Measurements from ENCODE around the gene DYSF.

DYSF gene

DNA sequence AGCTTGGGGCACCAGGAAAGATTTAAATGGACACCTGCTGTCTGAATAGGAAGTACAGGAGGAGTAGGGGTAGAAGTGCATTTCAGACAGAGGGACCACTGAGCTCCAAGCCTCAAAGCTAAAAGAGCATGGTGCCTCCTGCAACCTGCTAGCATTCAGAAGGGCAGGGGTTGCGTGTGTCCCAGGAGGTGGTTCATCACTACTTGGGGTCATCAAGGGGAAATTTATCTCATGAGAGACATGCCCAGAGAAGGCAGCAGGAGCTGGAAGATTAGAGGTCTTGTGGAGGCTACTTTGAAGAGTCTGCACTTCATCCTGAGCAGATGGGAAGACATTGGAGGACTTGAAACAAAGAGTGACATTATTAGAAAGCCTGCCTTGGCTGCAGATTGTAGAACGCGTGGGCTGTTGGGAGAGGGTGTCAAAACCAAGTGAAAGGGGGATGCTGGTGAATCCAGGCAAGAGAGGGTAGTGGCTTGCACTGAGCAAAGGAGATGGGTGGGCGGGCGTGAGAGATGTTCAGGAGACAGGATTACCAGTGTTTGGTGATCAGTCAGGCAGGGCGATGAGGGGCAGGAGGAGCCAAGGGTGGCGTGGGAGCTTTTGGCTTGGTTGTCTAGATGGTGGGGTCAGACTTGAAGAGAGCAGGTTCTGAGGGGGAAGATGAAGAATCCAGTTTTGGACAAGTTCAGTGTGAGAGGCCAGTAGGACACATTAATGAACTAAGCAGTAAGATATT, 154.0 kb downstream of the DYSF start:
- TF ChIP-seq GATA2 (IDR thresholded peaks at IDR 0.05; ENCODE audit: low read depth, low read length), result no peak
- no peak for TF ChIP-seq GATA3 (IDR thresholded peaks at IDR 0.05; ENCODE audit: low read depth, low read length)

DNA sequence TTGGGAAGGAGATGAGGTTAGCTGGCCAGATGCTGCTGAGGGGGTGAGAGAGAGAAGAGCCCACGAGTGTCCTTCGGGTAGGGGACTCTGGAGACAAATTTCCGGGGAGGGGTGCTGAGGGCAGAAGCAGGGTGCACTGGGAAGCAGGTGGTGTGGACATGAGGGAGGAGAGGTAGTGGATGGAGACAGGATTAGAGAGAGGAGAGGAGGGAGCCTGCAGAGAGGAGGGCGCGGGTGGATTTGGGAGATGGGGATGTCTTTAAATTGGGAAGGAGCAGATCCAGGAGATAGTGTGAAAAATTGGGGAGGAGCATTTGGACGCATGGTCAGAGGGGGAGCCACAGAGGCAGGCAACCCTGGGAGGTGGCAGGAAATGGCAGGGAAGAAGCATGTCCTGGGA, 154.7 kb downstream of the DYSF start:
- no peak for TF ChIP-seq GATA3 (IDR thresholded peaks at IDR 0.05; ENCODE audit: low read depth, low read length)

DNA sequence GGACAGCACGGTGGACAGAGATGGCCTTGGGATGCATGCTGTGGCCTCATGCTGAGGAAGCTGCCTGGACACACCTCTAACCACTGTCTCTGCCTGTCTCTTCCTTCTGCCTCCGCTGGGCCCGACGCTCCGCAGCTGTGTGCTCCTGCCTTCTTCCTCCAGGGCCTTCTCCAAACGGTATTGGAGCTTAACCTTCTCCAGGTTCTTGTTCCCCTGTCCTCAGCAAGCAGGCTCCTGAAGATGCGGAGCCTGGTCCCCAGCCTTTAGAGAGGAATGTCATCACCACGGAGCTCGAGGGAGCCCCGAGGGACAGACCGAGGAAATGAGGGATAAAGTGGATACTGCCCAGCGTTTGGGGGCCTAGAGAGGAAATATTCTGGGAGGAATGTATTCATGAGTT, 155.1 kb downstream of the DYSF start:
- TF ChIP-seq GATA2 (IDR thresholded peaks at IDR 0.05; ENCODE audit: low read depth, low read length) (no peak), GATA3 (IDR thresholded peaks at IDR 0.05; ENCODE audit: low read depth, low read length) (no peak)

DNA sequence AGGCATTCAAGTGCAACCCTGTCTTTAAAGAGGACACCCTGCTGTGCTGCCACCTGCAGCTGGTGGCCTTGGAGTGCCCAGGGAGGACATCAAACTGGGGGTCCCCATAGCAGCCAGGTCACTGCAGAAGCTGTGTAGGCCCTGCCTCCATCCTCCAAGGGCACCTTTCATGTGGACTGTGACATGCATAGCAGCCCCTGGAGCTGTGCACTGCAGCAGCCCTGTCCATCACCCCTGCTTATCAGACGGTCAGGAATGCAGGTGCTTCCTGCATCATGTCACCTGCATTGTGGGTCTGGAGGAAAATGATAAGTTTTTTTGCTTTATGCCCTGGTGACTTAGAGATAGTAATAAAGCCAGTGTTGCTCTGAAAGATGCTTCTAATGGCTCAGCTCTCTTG, 155.7 kb downstream of the DYSF start:
- no peak for TF ChIP-seq GATA2 (IDR thresholded peaks at IDR 0.05; ENCODE audit: low read depth, low read length)
- no peak for TF ChIP-seq GATA3 (IDR thresholded peaks at IDR 0.05; ENCODE audit: low read depth, low read length)

DNA sequence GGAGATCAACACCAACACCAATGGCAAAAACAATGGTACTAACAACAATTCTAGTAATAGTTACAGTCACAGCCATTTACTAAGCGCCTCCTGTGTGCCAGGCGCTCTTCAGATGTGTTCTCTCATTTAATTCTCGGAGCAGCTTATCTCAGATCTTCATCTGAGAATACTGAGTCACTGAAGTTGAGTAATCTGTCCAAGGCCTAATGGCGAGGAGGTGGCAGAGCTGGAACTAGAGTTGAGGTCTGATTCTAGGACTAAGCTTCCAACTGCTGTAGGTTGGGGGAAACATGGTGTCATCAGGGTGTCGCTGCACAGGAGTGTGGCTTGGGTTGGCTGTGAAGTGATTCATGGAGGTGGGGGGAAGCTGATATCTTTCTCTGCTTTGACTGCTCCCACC, 156.1 kb downstream of the DYSF start:
- TF ChIP-seq GATA3 (IDR thresholded peaks at IDR 0.05; ENCODE audit: low read depth, low read length), result no peak
- no peak for TF ChIP-seq GATA2 (IDR thresholded peaks at IDR 0.05; ENCODE audit: low read depth, low read length)

DNA sequence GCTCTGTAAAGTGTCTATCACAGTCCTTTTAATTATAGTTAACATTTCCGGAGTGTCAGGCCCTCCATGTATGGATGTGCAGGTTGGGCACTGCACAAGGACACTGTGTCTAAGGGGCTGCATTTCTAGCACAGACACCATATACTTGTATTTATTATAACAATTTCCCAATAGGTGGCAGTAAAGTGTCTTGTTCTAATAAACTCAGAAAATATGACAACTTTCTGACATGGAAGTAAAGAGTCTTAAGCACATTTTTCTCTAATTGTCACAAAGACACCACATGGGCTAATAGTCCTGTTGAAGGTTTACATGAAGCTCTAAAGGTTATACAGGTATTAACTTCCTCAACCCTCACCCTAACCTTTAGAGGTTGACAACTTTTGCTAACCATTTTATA, 156.6 kb downstream of the DYSF start:
- TF ChIP-seq GATA2 (IDR thresholded peaks at IDR 0.05; ENCODE audit: low read depth, low read length) (no peak), GATA3 (IDR thresholded peaks at IDR 0.05; ENCODE audit: low read depth, low read length) (no peak)

DNA sequence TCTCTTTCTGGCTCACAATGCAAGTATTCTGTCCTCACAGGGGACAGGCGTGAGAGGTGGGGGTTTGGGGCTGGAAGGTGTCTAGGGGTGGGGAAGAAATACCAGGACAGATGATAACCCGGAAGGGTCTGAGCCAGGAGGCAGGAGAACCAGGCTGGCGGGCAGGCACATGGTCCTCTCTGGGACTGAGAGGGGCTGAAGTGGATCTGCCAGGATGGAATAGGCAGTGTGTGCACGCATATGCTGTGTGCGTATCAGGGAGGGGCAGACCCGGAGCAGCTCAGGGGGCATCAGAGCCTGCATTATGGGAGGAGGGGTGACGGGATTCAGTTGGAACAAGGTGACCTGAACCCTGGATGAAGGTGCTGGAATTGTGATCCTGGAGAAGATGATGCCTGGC, 157.3 kb downstream of the DYSF start:
- no peak for TF ChIP-seq GATA2 (IDR thresholded peaks at IDR 0.05; ENCODE audit: low read depth, low read length)
- no peak for TF ChIP-seq GATA3 (IDR thresholded peaks at IDR 0.05; ENCODE audit: low read depth, low read length)

DNA sequence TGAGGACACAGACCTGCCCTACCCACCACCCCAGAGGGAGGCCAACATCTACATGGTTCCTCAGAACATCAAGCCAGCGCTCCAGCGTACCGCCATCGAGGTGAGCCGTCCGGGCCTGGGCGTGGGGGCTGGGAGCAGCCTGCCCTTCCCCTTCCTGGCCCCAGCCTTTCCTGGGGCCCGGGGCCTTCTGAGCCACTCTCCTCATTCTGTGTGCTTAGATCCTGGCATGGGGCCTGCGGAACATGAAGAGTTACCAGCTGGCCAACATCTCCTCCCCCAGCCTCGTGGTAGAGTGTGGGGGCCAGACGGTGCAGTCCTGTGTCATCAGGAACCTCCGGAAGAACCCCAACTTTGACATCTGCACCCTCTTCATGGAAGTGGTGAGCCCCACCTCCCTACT, 157.9 kb downstream of the DYSF start:
- TF ChIP-seq GATA2 (IDR thresholded peaks at IDR 0.05; ENCODE audit: low read depth, low read length), result no peak
- TF ChIP-seq GATA3 (IDR thresholded peaks at IDR 0.05; ENCODE audit: low read depth, low read length), result no peak

DNA sequence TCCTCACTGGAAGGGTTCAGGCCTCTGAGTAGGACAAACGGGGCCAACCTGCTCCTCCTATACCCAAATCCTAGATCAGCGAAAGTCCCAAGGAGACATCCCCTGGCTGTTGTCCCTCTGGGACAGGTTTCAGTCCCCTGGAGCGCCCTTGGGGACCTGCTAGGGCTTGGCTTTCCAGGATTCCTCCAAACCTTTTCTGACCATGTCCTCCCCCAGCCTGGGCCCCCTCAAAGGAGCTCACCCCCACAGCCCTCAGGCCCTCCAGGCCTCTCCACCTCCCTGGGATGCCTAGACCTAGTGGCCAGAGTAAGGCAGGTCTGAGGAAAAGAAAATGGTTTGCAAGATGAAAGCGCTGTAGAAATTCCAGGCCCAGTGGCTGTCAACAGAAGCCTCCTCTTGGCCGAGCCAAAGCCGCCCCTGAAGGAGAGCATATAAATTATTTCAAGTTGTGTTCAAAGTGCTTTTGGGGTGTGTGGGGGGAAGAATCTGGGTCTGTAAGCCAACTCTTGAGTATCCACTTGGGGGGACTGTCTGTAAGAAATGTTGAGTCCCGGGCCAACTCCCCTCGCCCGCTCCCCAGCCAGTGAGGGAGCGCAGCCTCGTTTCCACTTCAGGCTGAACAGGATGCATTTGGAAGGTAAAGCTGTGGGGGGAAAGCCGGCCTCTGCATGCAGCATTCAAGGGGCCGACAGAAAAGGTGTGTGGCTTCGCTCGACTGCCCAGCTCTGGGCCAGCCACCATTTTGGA, 158.6 kb downstream of the DYSF start:
- TF ChIP-seq GATA3 (IDR thresholded peaks at IDR 0.05; ENCODE audit: low read depth, low read length) (no peak), GATA2 (IDR thresholded peaks at IDR 0.05; ENCODE audit: low read depth, low read length) (no peak)

DNA sequence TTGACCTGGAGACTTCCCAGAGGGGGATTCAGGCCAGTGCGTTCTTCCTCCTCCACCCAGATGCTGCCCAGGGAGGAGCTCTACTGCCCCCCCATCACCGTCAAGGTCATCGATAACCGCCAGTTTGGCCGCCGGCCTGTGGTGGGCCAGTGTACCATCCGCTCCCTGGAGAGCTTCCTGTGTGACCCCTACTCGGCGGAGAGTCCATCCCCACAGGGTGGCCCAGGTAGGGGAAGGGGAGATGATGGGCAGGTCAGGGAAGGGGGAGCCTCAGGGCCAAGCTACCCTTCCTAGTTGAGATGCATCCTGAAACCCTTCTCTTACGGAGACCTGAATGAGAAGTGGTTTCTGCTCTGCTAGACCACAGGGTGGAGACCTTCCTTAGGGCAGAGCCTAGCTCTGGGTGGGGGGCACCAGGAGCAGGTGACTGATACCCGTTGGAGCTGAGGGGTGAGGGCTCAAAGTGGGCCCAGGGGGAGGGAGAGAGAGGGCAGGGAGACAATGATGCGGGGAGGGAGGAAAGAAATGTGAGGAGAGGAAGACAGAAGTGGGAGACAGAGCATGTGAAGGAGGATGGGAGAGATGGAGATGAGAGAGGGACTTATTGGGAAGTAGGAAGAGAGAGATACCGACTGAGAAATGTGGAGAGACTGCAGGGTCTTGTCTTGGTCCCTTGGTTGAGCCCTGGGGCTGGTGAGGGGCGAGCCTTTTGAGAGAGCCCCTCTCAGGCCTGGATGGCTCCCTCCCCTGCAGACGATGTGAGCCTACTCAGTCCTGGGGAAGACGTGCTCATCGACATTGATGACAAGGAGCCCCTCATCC, 159.4 kb downstream of the DYSF start:
- TF ChIP-seq GATA3 (IDR thresholded peaks at IDR 0.05; ENCODE audit: low read depth, low read length), result no peak
- TF ChIP-seq GATA2 (IDR thresholded peaks at IDR 0.05; ENCODE audit: low read depth, low read length), result no peak

DNA sequence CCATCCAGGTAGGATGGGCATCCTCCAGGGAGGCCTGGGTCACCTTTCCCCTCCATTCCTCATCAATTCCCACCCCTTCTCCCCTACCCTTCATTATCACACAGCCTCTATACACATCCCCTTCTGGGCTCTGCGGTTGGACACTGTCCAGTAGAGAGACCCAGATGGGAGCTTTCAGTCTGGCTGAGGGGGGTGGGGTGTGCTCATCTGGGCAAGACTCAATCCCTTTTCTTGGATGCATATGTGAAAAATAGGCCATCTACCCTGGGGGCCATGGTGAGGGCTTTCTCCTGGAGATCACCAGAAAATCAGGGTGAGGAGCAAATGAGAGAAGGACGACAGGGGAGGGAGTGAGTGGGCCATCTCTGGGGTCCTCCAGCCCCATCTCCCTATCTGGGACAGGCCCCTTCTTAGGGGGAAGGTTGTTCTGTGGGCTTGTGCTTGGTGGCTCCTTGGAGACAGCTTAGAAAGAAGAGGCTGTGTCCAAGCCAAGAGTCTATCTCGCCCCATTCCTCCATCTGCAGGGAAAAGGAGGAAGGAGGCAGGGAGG, 160.1 kb downstream of the DYSF start:
- no peak for TF ChIP-seq GATA3 (IDR thresholded peaks at IDR 0.05; ENCODE audit: low read depth, low read length)
- TF ChIP-seq GATA2 (IDR thresholded peaks at IDR 0.05; ENCODE audit: low read depth, low read length), result no peak

DNA sequence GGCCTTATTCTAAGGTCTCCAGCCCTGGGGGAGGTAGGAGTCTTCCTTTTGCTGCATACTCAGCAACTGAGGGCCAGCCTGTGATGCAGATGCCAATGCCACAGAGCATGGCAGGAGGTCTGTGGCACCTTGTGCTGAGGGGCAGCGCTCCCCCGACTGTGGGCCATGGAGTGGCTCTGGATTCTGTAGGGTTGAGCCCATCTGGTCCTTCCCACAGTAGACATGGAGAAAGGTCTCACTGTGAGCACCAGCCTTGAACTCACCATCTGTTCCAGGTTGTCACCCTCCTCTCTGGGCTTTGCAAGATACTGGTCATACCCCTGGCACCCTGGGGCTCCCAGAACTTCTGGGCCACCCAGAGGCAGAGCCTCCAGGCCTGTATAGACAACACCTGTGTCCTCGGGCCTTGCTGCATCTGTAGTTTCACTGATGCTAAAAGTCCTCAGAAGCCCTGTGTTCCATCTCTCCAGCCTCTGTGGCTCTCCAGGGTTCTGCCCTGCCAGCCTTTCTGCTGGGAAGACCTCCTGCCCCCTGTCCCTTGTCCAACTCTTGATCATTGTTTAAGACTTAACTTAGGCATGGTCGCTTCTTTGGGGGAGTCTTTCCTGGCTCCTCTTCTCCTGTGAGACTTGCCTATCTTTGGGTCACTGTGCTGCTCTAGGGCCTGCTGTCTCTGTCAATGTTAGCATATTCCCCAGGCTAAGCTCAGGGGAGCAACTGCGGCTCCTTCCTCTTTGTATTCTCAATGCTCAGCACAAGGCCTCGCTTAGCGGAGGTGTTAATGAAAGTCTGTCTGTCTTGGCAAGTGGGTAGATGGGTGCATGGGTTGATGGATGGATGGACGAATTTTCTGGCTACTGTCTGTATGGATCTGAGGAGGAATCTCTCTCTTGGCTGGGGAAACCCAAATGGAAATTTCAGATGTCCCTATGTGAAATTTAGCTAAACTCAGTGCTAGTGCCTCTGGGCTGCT, 160.9 kb downstream of the DYSF start:
- TF ChIP-seq GATA2 (IDR thresholded peaks at IDR 0.05; ENCODE audit: low read depth, low read length) (no peak), GATA3 (IDR thresholded peaks at IDR 0.05; ENCODE audit: low read depth, low read length) (no peak)

All from SH-SY5Y (cell line).